ENCODE measurements around the gene GKN1. TPM values are rescaled to one million over a fixed set of nuclear protein-coding genes. Genes with fewer than 3 reads are reported as not detected.

GKN1 gene
- polyA plus RNA-seq, 1 experiment: not detected

DNA sequence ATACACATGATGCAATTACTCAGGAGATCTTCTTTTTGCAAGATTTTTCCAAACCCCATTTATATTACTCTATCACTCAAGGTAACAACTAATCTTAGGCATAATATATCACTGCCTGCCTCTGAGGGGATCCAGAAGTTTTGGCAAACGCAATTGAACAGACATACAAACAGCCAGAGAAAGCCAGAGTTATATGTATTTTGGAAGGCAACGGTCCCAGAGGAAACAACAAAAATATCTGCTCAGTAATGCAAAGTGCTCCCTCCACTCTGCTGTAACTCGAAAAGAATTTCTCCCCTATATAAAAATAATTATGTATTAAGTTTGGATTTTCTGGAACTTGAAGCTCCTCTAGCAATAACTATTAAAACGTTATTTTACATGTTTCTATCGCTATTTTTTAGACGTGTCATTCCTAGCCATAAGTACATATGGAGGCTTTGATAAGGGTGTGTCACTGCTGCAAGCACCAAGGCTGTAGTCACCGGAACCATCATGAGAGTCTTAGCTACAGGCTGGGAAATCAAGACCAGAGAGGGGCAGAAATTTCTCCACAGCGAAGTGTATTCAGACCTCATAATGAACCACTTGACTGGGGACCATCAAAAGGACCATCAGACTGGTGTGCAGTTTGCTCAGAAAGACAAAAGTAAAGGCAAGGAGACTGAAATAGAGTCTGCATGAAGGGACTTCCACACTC, 3.7 kb upstream of the GKN1 start:
- POLR2A ChIA-PET: no interaction called here
- CTCF ChIA-PET: interaction anchor here (0.8 kb wide), 2 partner anchors 27 to 42 kb away, joined by 3 read pairs; partner anchors contain the start of gene ANTXR1
- Histone ChIP-seq H3K4me3 (ENCODE audit: low read depth, low read length) (no peak overlapping the region), H3K36me3 (ENCODE audit: control insufficient read depth, insufficient read depth, low read length) (no peaks in the 10 kb centered on the region), H3K27me3 (ENCODE audit: control insufficient read depth, insufficient read depth, low read length) (no peaks in the 10 kb centered on the region)
- TF ChIP-seq, protein P1, sequence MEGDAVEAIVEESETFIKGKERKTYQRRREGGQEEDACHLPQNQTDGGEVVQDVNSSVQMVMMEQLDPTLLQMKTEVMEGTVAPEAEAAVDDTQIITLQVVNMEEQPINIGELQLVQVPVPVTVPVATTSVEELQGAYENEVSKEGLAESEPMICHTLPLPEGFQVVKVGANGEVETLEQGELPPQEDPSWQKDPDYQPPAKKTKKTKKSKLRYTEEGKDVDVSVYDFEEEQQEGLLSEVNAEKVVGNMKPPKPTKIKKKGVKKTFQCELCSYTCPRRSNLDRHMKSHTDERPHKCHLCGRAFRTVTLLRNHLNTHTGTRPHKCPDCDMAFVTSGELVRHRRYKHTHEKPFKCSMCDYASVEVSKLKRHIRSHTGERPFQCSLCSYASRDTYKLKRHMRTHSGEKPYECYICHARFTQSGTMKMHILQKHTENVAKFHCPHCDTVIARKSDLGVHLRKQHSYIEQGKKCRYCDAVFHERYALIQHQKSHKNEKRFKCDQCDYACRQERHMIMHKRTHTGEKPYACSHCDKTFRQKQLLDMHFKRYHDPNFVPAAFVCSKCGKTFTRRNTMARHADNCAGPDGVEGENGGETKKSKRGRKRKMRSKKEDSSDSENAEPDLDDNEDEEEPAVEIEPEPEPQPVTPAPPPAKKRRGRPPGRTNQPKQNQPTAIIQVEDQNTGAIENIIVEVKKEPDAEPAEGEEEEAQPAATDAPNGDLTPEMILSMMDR (IDR thresholded peaks at IDR 0.05; ENCODE audit: insufficient read depth, low read depth, low read length): no peak
- no peak for DNase-seq (ENCODE audit: low read depth)

DNA sequence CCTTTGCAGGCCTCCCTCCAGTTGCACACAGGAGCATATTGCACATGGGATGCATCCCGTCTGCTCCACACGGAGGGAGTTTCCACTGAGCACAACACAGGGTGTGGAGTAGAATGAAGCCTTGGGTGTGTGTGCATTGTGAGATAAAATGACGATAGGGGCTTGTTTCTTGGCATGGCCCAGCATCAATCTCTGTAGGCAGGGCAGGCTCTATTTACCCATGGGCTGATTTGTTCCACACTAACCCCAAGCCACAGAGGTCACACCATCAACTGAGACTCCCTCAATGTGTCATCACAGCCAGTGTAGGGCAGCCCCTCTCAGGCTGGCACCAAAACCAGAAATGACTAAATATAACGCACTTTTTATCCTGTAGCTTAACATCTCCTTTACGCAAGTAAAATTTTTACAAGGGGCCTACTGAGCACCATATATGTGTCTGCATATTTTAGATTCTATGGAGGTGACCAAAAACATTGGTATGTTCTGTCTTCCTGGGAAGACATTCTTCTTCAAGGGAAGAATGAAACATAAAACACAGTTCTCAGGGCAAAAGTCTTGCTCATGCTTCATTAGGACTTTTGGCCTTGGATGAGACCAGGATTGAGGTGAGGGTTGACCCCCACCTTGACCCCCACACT, 2.7 kb upstream of the GKN1 start:
- POLR2A ChIA-PET: no interaction called here
- TF ChIP-seq, protein P1 (IDR thresholded peaks at IDR 0.05; ENCODE audit: insufficient read depth, low read depth, low read length): no peak
- DNase-seq (ENCODE audit: low read depth): peak; percentile 97
- no peak overlapping the region for H3K4me3 ChIP-seq (ENCODE audit: low read depth, low read length)
- no peaks in the 10 kb centered on the region for H3K36me3 ChIP-seq (ENCODE audit: control insufficient read depth, insufficient read depth, low read length)
- CTCF ChIA-PET: interaction anchor here (1.0 to 1.4 kb wide), 2 partner anchors 28 to 43 kb away, joined by 3 read pairs; no protein-coding TSS in a partner anchor
- no peaks in the 10 kb centered on the region for H3K27me3 ChIP-seq (ENCODE audit: control insufficient read depth, insufficient read depth, low read length)

DNA sequence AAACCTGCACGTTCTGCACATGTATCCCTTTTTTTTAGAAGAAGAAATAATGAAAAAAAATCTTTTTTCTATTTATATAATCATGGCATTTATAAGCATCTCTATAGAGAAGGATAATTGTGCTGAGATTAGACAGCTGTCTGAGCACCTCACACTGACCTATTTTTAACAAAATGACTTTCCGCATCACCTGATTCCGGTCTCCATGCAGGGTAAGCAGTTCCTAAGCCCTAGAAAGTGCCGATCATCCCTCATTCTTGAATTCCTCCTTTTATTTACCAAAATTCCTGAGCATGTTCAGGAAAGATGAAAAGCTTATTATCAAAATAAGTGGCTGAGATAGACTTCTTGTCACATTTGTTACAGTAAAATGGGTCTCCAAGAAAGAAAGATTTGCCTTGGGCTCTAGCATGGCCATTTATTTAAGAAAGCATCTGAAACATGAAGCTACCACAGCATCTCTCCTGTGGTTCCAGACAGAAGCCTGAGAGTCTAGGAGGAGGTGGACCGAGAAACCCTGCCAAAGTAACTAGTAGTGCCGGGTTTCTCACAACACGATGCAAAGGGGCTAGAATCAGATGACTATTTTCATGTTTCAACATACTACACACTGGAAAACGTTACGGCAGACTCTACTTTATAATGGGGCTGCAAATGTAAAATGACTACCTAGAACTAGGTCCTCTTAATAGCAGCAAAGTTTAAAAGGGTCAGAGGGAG, 670 bp downstream of the GKN1 start:
- no peak for DNase-seq (ENCODE audit: low read depth)
- CTCF ChIA-PET: interaction anchor here (0.8 kb wide), 1 partner anchor 32 kb away, joined by 3 read pairs; no protein-coding TSS in a partner anchor

DNA sequence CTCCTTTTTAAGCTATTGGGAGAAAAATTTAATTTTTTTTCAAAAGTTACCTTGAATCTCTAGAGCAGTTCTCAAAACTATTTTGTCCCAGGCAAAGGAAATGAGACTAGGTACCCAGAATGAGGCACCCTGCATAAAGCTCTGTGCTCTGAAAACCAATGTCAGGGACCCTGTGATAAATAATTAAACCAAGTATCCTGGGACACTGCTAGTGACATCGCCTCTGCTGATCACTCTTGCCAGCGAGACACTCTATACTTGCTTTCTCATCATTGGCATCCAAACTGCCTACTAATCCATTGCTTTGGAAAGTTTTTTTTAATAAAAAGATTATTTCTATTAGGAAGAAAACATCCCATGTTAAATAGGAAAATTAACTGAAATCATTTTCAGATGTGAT, 1.4 kb downstream of the GKN1 start:
- ChIA-PET POLR2A (no interaction called here), CTCF (interaction anchor here (0.8 kb wide), 1 partner anchor 33 kb away, joined by 3 read pairs; no protein-coding TSS in a partner anchor)
- Histone ChIP-seq H3K36me3 (ENCODE audit: control insufficient read depth, insufficient read depth, low read length) (no peaks in the 10 kb centered on the region), H3K4me3 (ENCODE audit: low read depth, low read length) (no peak overlapping the region), H3K27me3 (ENCODE audit: control insufficient read depth, insufficient read depth, low read length) (no peaks in the 10 kb centered on the region)
- TF ChIP-seq, protein P1 (IDR thresholded peaks at IDR 0.05; ENCODE audit: insufficient read depth, low read depth, low read length): no peak
- no peak for DNase-seq (ENCODE audit: low read depth)

More for the DNA sequence above, 670 bp downstream of the GKN1 start:
- TF ChIP-seq, protein P1 (IDR thresholded peaks at IDR 0.05; ENCODE audit: insufficient read depth, low read depth, low read length): no peak
- POLR2A ChIA-PET: no interaction called here
- H3K36me3 ChIP-seq (ENCODE audit: control insufficient read depth, insufficient read depth, low read length): no peaks in the 10 kb centered on the region
- no peaks in the 10 kb centered on the region for H3K27me3 ChIP-seq (ENCODE audit: control insufficient read depth, insufficient read depth, low read length)
- H3K4me3 ChIP-seq (ENCODE audit: low read depth, low read length): no peak overlapping the region

GRCh38 chr2:68977453-68977852, 3.0 kb downstream of the GKN1 start:
- no peak overlapping the region for H3K4me3 ChIP-seq (ENCODE audit: low read depth, low read length)
- DNase-seq (ENCODE audit: low read depth): no peak
- H3K36me3 ChIP-seq (ENCODE audit: control insufficient read depth, insufficient read depth, low read length): no peaks in the 10 kb centered on the region
- H3K27me3 ChIP-seq (ENCODE audit: control insufficient read depth, insufficient read depth, low read length): no peaks in the 10 kb centered on the region
- ChIA-PET POLR2A (no interaction called here), CTCF (no interaction called here)
- TF ChIP-seq, protein P1 (IDR thresholded peaks at IDR 0.05; ENCODE audit: insufficient read depth, low read depth, low read length): no peak

All from BJ (cell line).